Stimulated activated CD4-positive, alpha-beta T cell treated with anti-CD3 and anti-CD28 coated beads, Interleukin-1b, Interleukin-23, amount 100 ng/mL, for 4 hours (primary cell): Measurements from ENCODE around the gene BSND.

Experiments used
- DNase-seq, 2 donors: peaks; one replicate each; pipeline ENCODE4 v3.0.0-alpha.2; 2020; ENCODE audit warnings: low read depth in 2 of 2

The BSND gene

DNA sequence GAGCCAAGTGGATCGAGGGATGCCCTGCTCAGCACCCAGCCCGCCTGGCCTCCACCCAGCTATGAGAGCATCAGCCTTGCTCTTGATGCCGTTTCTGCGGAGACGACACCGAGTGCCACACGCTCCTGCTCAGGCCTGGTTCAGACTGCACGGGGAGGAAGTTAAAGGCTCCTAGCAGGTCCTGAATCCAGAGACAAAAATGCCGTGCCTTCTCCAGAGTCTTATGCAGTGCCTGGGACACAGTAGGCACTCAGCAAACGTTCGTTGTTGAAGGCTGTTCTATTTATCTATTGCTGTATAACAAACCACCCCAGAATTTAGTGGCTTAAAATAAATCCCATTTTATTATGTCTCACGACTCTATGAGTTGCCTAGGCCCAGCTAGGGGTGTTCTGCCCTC is 6.8 kb upstream of the BSND start:
- DNase-seq: no peak

DNA sequence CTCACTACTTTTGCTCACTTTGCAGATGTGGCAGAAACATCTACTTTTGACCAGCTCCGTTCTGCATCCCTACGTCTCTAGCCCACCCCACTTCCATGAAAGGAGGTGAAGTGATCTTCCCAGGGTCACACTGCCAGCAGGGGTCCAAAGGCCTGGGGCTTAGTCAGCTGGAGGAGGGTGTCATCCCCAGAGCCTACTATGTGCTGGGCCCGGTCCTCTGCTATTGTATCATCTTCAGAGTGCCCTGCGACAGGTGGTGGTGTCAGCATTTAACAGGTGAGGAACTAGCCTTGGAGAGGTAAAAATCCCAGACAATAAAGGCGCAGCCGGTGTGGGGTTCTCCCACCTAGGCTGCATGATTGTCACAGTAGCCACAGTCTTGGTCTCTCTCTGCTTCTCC is 5.6 kb upstream of the BSND start:
- DNase-seq: no peak

DNA sequence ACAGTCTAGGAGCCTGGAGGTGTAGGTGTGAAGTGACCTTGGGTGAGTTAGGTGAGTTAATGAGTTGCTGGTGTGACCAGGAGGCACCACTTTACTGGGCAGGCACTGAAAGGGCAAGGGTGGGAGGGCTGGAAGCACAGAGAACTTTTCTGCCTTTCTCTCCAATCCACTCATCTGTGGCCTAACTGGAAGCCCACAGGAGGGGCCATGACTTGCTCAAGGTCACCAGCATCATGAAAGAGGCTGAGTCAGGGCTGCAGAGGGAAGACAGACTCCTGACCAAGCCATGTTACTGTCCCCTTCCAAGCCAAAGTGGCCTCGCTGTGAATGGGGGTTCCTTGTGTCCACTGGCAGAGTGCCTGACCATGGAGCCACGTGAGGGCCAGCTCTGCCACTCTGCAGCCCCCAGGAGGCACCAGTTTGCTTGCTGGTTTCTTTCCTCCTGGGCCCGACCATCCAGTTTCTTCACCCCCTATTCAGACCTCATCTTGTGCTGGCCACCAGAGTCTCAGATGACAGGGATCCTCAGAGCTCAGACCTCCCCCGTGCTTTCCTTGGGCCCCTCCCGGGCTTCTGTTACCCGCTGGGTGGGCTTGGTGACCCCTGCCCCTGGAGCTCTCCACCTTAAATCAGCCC is 4.3 kb upstream of the BSND start:
- DNase-seq: no peak

DNA sequence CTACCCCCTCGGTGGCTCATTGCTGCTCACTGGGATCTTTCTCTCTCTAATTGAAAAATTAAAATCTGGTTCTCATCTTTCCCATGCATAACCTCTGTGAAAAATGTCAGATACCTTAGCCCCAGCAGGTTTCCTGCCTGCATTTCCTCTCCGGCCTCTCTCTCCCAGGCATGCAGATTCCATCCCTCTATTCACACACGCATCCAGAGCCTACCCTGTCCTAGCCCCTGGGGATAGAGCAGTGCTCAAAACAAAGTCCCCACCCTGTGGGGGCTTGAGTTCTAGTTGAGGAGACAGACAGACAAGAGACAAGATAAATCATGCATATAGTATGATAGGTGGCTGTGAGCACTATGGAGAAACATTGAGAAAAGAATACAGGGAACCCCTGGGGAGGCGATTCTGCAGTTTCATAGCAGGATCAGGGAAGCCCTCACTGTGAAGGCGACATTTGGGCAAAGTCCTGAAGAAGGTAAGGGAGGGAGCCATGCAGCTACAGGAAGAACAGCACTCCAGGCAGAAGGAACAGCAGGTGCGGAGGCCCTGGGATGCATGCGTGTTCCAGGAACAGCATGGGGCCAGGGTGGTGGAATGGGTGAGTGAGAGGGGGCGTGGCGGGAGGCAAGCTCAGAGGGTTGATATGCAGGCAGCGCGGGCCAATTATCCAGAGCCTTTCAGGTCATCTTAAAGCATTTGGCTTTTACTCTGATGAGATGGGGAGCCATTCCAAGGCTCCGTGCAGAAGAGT is 3.5 kb upstream of the BSND start:
- DNase-seq: no peak

DNA sequence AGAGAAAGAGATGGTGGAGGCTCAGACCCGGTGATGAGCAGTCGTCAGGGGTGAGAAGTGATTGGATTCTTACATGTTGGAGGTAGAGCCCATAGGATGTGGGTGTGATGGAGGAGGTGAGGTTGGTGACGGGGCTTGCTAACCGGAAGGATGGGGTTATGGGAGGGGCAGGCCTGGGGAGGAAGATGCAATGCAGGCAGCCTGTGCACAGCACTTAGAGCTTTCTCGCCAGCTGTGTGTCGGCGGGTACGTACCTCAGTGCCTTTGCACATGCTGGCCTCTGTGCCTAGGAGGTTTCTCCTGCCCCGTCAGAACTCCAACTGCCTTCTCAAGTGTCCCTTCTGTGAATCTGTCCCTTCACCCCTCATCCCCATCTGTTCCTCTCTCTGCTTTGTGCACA is 2.9 kb upstream of the BSND start:
- DNase-seq: peak in 1 of 2 donors; percentile 10

DNA sequence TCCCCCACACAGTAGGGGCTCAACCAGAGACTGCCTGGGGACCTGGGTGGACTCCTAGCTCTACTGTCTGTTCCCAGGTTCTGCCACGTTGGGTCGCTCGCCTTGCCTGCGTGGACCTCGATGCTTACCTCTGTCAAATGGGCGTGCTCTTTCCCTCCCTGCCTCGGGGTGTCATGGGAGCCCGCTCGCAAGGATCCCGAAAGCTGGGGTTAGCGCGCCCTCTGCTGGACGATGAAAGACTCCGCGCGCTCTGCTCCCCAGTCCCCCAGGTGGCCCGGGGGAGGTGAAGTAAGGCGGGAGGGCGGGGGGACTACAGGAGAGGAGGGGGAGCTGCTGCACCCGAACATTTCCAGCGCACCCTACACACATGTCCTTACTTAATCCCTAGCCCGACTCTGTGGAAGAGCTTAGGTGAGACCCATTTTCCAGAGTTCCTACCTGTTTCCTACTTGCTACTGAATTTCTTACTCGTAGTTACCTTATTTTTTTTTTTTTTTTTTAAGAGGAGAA is 2.3 kb upstream of the BSND start:
- DNase-seq: peak; percentile 69 to 71

DNA sequence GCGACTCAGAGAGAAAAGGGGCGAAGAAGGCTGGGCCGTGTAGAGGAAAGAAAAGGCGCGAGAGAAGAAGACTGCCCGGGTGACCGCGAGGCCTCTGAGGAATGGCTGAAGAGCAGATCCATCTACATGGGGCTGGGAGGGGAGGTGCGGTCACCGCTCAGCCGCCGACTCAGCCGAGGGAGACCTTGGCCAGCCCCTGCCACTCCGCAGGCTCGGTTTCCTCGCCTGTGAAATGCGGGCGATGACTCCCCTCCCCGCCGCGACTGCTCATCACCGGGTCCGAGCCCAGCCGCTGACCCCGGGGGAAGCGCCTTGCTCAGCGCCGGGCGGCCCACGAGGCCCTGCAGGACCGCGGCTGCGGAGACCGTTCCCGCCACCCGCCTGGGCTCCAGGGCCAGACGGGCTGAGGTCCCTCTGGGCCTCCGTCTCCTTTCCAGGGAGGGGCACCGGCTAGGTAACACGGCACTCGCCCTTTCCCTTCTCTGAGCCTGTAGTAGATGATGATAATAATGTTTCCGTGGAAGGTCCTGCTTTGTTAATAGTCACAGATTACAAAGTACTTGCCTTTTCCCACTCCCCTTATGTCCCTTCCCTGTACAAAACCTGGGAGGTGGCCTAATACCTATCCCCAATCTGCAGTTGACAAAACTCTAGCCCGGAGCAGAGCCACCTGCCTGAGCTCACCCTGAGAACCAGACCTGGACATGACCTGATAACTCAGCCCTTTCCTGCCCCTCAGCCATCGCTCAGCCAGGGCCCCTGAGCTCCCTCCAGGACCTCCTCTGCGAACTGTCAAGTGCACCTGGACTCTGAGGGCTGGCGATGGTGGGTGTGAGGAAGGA is 1.6 kb upstream of the BSND start:
- DNase-seq: no peak

DNA sequence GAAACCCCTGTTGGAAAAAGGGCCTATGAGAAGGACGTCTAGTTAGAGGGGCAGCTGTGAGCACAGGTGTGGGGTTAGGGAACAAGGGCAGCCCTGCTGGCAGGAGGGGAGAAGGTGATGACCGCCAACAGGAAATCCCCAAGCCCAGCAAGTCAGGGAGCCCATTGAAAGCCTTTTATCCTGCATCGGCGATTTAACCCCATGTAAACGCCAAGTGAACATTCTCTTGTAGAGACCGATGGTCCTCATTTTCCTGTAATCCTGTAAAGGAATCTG is 1.1 kb upstream of the BSND start:
- no peak for DNase-seq

DNA sequence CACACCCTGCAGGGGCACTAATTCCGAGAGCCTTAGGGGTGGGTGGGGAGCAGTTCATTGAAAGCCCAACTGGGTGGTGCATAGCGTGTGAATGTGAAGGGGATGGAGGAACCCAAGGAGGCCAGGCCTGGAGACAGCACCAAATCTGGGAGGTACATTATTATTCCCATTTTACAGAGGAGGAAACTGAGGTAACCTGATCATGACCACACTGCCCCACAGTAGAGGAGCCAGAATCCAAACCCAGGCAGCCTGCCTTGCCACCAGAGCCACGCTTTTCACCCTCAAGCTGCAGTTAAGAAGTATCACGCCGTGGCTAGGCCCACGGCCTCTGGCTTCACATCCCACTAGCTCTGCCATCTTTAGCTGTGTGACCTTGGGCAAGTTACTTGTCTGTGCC is 633 bp upstream of the BSND start:
- no peak for DNase-seq

DNA sequence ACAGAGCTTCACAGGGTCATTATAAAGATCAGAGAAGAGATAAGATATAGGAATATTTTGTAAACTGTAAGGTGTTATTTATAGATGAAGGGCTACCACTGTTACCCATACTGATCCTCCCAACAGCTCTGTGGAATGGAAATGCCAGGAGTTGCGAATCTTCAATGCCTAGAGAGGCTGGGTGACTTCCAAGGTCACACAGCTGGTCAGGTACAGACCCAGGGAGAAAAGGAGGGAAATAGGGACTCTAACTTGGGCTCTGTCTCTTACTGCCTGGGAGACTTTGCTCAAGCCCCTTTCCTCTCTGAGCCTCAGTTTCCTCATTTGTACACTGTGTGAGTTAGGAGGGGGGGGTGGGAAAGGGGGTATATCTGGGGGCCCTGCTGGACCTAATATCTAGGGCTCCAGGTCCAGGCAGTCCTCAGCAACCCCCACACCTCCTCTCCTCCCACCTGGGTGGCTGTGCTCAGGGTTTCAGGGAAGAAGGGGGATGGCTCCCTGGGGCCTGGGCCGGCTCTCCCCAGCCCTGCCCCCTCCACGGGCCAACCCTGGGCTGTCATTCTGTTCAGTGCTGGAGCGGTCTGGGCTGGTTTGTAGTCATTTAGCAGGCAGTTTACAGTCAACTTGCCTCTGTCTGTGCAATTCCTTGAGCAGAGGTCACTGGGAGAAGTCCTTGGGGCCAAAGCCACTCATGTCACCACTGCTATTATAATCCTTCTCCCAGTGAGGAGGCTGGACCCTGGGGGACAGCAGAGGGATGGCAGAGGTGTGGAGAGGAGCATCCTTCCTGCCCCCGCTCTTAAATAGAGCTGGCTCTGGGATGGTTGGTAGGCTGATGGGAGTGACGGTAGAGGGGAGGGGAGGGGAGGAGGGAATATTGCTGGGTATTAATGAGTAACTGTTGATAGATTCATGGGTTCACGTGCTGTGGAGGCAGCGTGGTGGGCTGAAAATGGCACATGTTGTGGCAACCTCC is 1.7 kb downstream of the BSND start:
- no peak for DNase-seq

DNA sequence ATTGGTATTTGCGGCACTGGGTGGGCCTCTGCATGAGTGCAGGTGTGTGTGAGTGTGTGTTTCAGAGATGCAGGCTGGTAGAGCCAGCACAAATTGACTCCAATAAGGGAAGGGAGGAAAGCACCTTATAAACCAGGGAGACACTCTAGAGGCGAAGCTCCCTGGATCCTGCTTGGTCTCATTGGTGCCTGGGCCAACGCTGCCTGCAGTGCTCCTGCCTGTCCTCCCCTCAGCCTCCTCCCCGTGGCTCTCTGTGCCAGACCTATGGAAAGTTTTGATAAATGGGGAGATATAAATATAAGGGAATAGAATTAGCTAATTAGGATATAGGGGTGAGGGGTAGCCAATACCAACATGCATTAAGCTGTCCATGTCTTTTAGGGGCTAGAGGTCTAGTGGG is 2.6 kb downstream of the BSND start:
- DNase-seq: no peak

DNA sequence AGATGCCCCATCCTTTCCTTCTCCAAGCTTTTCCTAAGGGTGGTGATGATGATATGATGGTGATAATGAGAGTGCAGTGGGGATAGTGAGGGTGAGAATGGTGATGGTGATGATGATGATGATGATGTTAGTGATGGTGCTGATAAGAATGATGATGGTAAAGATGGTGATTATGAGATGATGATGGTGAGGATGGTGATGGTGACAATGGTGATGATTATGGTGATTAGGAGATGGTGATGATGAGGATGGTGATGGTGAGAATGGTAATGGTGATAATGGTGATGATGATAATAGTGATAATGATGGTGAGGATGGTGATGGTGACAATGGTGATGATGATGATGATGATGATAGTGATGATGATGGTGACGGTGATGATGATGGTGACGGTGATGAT is 4.0 kb downstream of the BSND start:
- no peak for DNase-seq

DNA sequence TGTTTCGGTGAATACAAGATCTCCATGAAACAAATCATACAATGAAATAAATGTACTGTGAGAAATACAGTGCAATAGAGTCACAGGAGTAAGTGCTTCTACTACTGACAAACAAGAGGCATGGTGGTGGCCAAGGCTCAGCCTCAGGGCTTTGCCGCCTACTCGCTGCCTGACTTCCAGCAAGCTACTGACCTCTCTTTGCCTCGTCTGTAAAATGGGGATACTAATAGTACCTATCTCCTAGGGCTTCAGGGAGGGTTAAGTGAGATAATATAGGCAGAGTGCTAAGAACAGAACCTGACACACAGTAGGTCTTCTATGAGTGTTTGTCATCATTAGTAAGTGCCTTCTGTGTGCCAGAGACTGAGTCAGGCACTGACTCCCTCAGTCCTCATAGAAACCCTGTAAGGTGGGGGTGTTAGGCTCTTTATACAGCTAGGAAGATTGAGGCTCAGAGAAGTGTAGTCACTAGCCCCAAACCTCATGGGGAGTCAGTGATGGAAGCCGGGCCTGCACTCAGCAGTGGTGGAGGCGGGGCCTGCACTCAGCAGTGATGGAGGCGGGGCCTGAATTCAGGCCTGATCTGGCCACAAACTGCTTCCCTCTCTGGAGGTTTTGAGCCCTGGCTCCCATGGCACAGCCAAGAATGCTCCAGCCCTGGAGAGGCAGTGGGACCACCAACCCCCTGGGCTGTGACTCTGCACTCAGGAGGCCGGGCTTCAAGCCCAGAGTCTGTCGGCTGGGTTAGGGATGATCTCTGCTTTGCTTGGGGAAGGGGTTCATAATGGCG is 6.8 kb downstream of the BSND start:
- no peak for DNase-seq

DNA sequence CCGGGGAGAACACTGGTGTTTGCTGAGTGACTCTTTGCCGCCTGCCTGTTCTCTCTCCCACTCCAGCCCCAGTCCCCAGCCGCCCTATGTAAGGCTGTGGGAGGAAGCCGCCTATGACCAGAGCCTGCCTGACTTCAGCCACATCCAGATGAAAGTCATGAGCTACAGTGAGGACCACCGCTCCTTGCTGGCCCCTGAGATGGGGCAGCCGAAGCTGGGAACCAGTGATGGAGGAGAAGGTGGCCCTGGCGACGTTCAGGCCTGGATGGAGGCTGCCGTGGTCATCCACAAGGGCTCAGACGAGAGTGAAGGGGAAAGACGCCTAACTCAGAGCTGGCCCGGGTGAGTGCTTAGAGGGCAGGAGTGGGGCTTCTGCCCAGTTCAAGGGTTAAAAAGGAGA is 8.2 kb downstream of the BSND start:
- no peak for DNase-seq

DNA sequence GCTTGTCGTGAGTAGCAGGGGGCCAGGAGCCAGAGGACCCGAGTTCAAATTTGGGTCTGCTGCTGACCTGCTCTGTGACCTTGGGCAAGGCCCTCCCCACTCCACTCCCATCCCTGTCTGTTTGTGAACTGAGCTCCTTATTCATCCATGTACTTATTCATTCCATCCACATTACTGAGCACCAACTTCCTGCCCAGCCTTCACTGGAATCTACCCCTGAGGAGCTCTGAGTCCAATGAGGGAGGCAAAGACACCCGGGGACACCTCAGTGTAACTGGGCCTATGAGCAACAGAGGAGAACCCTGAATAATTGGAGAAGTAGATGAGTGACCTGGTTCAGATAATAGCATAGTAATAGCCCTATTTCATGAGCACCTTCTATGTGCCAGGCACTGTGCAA is 8.9 kb downstream of the BSND start:
- DNase-seq: no peak

DNA sequence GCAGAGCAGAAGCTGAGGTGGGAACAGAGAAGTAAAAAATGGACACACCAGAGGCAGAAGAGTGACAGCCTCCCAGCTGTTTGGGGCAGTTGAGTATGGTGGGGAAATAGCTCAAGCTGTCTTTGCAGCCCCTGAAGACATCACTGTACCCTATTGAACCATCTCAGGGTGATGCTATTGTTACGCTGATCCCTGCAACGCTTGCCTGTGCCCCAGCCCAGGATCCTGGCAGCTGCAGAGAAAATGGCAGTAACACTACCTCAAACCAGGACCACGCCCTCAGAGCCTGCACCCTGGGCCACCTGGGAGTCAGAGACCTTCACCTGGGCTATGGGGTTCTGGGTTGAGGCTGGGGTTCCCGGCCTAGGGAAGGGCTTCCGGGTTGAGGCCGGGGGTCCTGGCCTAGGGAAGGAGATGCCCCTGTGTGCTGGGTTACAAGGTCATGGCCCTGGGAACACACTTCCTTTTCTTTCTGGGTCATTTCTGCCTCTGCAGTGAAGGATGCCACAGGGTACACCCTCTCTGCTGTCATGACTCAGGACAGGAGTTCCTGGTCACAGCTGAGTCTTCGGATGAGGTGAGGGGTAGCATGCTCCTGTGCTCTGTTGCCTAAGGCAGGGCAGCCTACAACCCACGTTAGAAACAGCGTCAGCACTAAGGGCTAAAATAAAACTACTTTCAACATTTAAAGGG is 11.6 kb downstream of the BSND start:
- no peak for DNase-seq

DNA sequence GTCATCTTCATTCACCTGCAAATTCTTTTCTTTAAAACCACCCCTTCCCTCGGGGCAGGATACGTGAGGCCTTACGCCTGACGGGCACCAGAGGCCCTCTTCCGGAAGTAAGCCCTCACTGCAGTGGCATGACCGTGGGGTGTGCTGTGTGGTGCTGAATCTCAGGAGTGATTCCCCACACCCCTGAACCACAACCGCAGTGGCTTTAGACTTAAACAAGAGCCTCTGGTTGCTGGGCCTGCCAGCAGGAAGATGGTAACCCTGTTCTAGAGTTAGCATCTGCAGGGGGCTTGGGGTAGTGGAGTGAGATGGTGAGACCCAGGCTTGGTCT is 12.1 kb downstream of the BSND start:
- DNase-seq: no peak

DNA sequence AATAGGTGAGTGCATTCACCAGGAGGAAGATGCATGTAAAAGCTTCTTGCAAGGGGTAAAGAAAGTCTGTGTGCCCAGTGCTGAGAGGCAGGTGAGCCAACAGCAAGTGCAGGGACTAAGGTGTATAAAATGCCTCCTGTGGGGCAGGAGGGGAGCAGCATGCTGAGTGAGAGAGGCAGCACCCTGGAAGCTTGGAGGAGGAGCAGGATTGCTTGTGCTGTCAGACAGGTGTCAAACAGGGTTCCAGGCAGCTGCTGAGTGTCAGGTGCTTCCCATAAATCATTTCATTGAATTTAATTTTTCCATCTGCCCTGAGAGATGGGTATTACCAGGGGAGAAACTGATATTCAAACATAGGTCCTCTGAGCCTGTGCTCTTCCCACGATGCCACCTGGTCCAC is 13.9 kb downstream of the BSND start:
- DNase-seq: no peak

DNA sequence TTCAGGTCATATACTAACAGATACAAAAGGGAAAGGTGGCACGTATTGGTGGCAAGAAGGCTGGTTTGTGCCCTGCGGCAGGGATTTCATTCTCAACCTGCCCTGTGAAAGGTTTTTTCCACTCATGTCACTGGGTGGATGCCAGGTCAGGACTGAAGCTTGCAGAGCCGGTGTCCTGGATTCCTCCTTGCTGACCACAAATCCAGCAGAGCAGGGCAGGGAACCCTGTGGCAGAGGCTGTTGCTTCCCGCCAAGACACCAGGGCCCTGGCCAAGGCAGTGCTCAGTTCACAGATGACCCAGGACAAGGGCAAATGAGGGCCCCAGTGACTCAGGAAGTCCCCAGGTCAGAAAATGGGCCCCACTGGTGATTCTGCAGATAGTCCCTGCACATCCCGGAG is 16.4 kb downstream of the BSND start:
- no peak for DNase-seq
